KMS-11 (cell line): Measurements from ENCODE around the gene MARK2.

Experiments used
- H2AFZ ChIP-seq: fragments of 200-600 bp; sonication (generic); 2 replicates; pipeline ENCODE4 v1.6.1; 2016; ENCODE audit warnings: antibody characterized with exemption, mixed run types, low read depth
- H3K27ac ChIP-seq: fragments of 200-600 bp; sonication (generic); 2 replicates; pipeline ENCODE4 v1.6.1; 2016; ENCODE audit warnings: mild to moderate bottlenecking, mixed run types
- H3K27me3 ChIP-seq: fragments of 200-600 bp; sonication (generic); 2 replicates; pipeline ENCODE4 v1.6.1; 2017; ENCODE audit warnings: mild to moderate bottlenecking, low read depth, mixed run types, moderate library complexity; ENCODE audit not compliant: insufficient read depth
- H3K36me3 ChIP-seq: fragments of 200-600 bp; sonication (generic); 2 replicates; pipeline ENCODE4 v1.6.1; 2017; ENCODE audit warnings: mild to moderate bottlenecking, mixed run types; ENCODE audit not compliant: insufficient read depth
- H3K4me1 ChIP-seq: fragments of 200-600 bp; sonication (generic); 2 replicates; pipeline ENCODE4 v1.6.1; 2016; ENCODE audit warnings: mild to moderate bottlenecking, low read depth, mixed run types; ENCODE audit not compliant: poor library complexity, severe bottlenecking
- H3K4me2 ChIP-seq: fragments of 200-600 bp; sonication (generic); 2 replicates; pipeline ENCODE4 v1.7.0; 2016; ENCODE audit warnings: mild to moderate bottlenecking, mixed run types
- H3K4me3 ChIP-seq: fragments of 200-600 bp; sonication (generic); IDR thresholded peaks from 2 replicates; pipeline ENCODE4 v1.6.1; 2017; ENCODE audit warnings: low read depth, low read length, mixed read lengths; ENCODE audit not compliant: insufficient read depth
- H3K79me2 ChIP-seq: fragments of 200-600 bp; sonication (generic); 2 replicates; pipeline ENCODE4 v1.6.1; 2016; ENCODE audit warnings: low read depth, mixed run types; ENCODE audit not compliant: insufficient read depth
- H3K9ac ChIP-seq: fragments of 200-600 bp; sonication (generic); 2 replicates; pipeline ENCODE4 v1.6.1; 2016; ENCODE audit warnings: mild to moderate bottlenecking, mixed run types
- H4K20me1 ChIP-seq: fragments of 200-600 bp; sonication (generic); 2 replicates; pipeline ENCODE4 v1.6.1; 2016; ENCODE audit warnings: mild to moderate bottlenecking, mixed run types; ENCODE audit not compliant: insufficient read depth
- CTCF ChIP-seq: fragments of 200-600 bp; sonication (generic); conservative IDR thresholded peaks from 2 replicates; pipeline ENCODE4 v1.6.1; 2017; ENCODE audit warnings: low read depth, mild to moderate bottlenecking, antibody characterized with exemption, low read length, moderate library complexity, mixed read lengths

The MARK2 gene

GRCh38 chr11:63940786-63941185 is 101.9 kb downstream of the MARK2 start:
- peaks cover 8% of the 10 kb centered on the region; the same call in 1 of the 2 replicates for H3K79me2 ChIP-seq
- H3K27ac ChIP-seq = no peak overlapping the region
- H3K4me3 ChIP-seq = no peak overlapping the region
- H4K20me1 ChIP-seq = no peaks in the 10 kb centered on the region
- H3K4me2 ChIP-seq = no peak overlapping the region
- H2AFZ ChIP-seq = no peak overlapping the region
- no peak for TF ChIP-seq CTCF
- no peaks in the 10 kb centered on the region for H3K36me3 ChIP-seq
- no peak overlapping the region for H3K9ac ChIP-seq
- no peaks in the 10 kb centered on the region for H3K27me3 ChIP-seq
- peaks cover 7% of the 10 kb centered on the region for H3K4me1 ChIP-seq

GRCh38 chr11:63941901-63942300 is 103.0 kb downstream of the MARK2 start:
- no peak for TF ChIP-seq CTCF

GRCh38 chr11:63942803-63943202 is 103.9 kb downstream of the MARK2 start:
- Histone ChIP-seq H3K79me2 (peaks cover 8% of the 10 kb centered on the region; the same call in 1 of the 2 replicates), H3K9ac (no peak overlapping the region), H3K4me1 (peaks cover 2% of the 10 kb centered on the region), H3K4me2 (no peak overlapping the region), H3K27ac (no peak overlapping the region), H3K36me3 (no peaks in the 10 kb centered on the region), H4K20me1 (no peaks in the 10 kb centered on the region), H2AFZ (no peak overlapping the region), H3K27me3 (no peaks in the 10 kb centered on the region), H3K4me3 (no peak overlapping the region)
- TF ChIP-seq CTCF = no peak

More at GRCh38 chr11:63941901-63942300, 103.0 kb downstream of the MARK2 start:
- Histone ChIP-seq H3K4me1 (peaks cover 7% of the 10 kb centered on the region), H3K9ac (no peak overlapping the region), H3K27me3 (no peaks in the 10 kb centered on the region), H3K4me3 (no peak overlapping the region), H3K27ac (no peak overlapping the region), H2AFZ (no peak overlapping the region), H3K36me3 (no peaks in the 10 kb centered on the region), H3K79me2 (peaks cover 8% of the 10 kb centered on the region; the same call in 1 of the 2 replicates), H3K4me2 (no peak overlapping the region), H4K20me1 (no peaks in the 10 kb centered on the region)

GRCh38 chr11:63944987-63945386 is 106.1 kb downstream of the MARK2 start:
- H3K4me2 ChIP-seq = no peak overlapping the region

More at GRCh38 chr11:63944987-63945386, 106.1 kb downstream of the MARK2 start:
- H3K27ac ChIP-seq = no peak overlapping the region
- H3K79me2 ChIP-seq = no peaks in the 10 kb centered on the region
- H4K20me1 ChIP-seq = no peaks in the 10 kb centered on the region
- no peaks in the 10 kb centered on the region for H3K4me1 ChIP-seq
- H3K36me3 ChIP-seq = no peaks in the 10 kb centered on the region
- no peak overlapping the region for H3K9ac ChIP-seq
- TF ChIP-seq CTCF = no peak
- H3K4me3 ChIP-seq = no peak overlapping the region
- H3K27me3 ChIP-seq = no peaks in the 10 kb centered on the region
- H2AFZ ChIP-seq = no peak overlapping the region
